ENCODE measurements around the gene ZBED5.
A peak's percentile ranks its signal among the peaks of the same experiment; 100 is the strongest.
"Not testable (repeated sequence)": the region's sequence is repeated elsewhere in the genome, so short reads cannot be mapped to it uniquely, and the experiment has no call there.

The ZBED5 gene
- 75.4 to 92.4 (median 82.2) reads per million in 4 experiments for total RNA-seq

GRCh38 chr11:10857709-10858438 is at the start of gene ZBED5:
TSS of gene ZBED5 (minus strand) at chr11:10858053. CDS start at chr11:10854945, 3,108 bp downstream.
- peak; percentile 89 for DNase-seq

GRCh38 chr11:10906521-10906920 is 48.7 kb upstream of the ZBED5 start:
- no peak for DNase-seq

- DNase-seq: no peak
Observed at GRCh38 chr11:10902301-10903063, 44.6 kb upstream of the ZBED5 start.

- no peak for DNase-seq
Observed at GRCh38 chr11:10900681-10901415, 43.0 kb upstream of the ZBED5 start.

- DNase-seq: no peak
Observed at GRCh38 chr11:10899121-10899830, 41.4 kb upstream of the ZBED5 start.

- no peak for DNase-seq
Observed at GRCh38 chr11:10898763-10899025, 40.8 kb upstream of the ZBED5 start.

GRCh38 chr11:10898003-10898762 is 40.3 kb upstream of the ZBED5 start:
- DNase-seq: no peak

GRCh38 chr11:10897150-10897549 is 39.3 kb upstream of the ZBED5 start:
- no peak for DNase-seq

- no peak for DNase-seq
Observed at GRCh38 chr11:10896493-10896892, 38.6 kb upstream of the ZBED5 start.

GRCh38 chr11:10895285-10895684 is 37.4 kb upstream of the ZBED5 start:
- no peak for DNase-seq

GRCh38 chr11:10894666-10895065 is 36.8 kb upstream of the ZBED5 start:
- no peak for DNase-seq

GRCh38 chr11:10893714-10894151 is 35.9 kb upstream of the ZBED5 start:
- DNase-seq: no peak

- DNase-seq: no peak
Observed at GRCh38 chr11:10892250-10892649, 34.4 kb upstream of the ZBED5 start.

GRCh38 chr11:10891151-10891720 is 33.4 kb upstream of the ZBED5 start:
- DNase-seq: no peak

- not testable (repeated sequence) for DNase-seq
Observed at GRCh38 chr11:10890083-10890482, 32.2 kb upstream of the ZBED5 start.

- DNase-seq: no peak
Observed at GRCh38 chr11:10887307-10887706, 29.5 kb upstream of the ZBED5 start.

- DNase-seq: no peak
Observed at GRCh38 chr11:10886652-10887250, 28.9 kb upstream of the ZBED5 start.

GRCh38 chr11:10885703-10886363 is 28.0 kb upstream of the ZBED5 start:
- no peak for DNase-seq

- not testable (repeated sequence) for DNase-seq
Observed at GRCh38 chr11:10884292-10884691, 26.4 kb upstream of the ZBED5 start.

GRCh38 chr11:10881892-10882291 is 24.0 kb upstream of the ZBED5 start:
- DNase-seq: no peak

Measured in effector CD8-positive, alpha-beta T cell (primary cell).